A673 (cell line): ENCODE results near the gene PDIA4.

Experiments used
- EZH2 ChIP-seq: fragments of 200-600 bp; sonication (generic); IDR thresholded peaks from 2 replicates; pipeline ENCODE4 v1.6.1; 2017; ENCODE audit warnings: borderline replicate concordance, low read depth, mild to moderate bottlenecking, mixed read lengths, antibody characterized with exemption, low read length; ENCODE audit not compliant: poor library complexity, severe bottlenecking
- TF ChIP-seq, protein P1 (sequence below): fragments of 300-800, 200-600 bp; sonication (generic); conservative IDR thresholded peaks from 2 replicates; pipeline ENCODE4 v1.5.1; 2017; ENCODE audit warnings: low read depth, mild to moderate bottlenecking, antibody characterized with exemption, low read length, moderate library complexity, mixed read lengths

DNA sequence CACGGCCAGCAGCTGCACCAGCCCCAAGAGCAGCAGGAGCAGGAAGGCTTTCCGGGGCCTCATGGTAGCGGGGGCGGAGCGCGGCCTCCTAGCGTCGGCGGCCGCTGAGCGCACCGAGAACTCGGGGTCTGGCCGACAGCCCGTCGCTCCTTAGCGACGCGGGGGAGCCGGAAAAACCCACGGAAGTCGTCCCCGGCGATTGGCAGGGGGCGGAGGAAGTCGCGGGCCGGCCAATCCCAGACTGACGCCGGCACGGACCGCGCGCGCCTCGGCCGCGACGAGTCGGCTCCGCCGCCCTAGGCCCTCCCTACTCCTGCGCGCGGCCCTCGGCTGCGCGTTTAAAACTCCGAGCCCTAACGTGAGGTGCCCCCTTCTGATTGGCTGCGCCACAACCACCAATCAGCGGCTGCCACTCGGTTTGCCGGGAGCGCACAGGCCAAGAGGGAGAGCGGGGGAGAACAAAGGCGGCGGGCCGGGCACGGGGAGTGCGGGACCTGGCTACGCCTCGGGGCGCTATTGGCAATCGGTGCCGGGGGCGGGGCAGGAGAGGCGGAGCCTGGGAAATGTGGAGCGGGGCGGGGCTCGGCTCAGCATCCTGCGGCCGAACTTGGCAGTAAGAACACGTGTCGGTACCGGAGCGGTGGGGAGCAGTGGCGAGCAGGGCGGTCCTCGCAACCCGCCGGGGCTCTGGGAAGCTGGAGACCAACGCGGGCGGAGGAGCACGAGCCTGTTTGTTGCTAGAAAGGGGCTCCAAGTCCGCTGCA is at the start of gene PDIA4:
- TF ChIP-seq, protein P1, sequence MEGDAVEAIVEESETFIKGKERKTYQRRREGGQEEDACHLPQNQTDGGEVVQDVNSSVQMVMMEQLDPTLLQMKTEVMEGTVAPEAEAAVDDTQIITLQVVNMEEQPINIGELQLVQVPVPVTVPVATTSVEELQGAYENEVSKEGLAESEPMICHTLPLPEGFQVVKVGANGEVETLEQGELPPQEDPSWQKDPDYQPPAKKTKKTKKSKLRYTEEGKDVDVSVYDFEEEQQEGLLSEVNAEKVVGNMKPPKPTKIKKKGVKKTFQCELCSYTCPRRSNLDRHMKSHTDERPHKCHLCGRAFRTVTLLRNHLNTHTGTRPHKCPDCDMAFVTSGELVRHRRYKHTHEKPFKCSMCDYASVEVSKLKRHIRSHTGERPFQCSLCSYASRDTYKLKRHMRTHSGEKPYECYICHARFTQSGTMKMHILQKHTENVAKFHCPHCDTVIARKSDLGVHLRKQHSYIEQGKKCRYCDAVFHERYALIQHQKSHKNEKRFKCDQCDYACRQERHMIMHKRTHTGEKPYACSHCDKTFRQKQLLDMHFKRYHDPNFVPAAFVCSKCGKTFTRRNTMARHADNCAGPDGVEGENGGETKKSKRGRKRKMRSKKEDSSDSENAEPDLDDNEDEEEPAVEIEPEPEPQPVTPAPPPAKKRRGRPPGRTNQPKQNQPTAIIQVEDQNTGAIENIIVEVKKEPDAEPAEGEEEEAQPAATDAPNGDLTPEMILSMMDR = no peak
- TF ChIP-seq EZH2 = no peak
